ENCODE results near the gene EXOG. TPM values are rescaled to one million over a fixed set of nuclear protein-coding genes. Genes with fewer than 3 reads are reported as not detected.
A peak's percentile ranks its signal among the peaks of the same experiment; 100 is the strongest.

Gene EXOG
- total and polyA plus RNA-seq, 2 of the 13 experiments (the other 11 are each of a cell fraction or from before 2014, with no cell fraction given): 5.5 to 9.5 TPM

DNA sequence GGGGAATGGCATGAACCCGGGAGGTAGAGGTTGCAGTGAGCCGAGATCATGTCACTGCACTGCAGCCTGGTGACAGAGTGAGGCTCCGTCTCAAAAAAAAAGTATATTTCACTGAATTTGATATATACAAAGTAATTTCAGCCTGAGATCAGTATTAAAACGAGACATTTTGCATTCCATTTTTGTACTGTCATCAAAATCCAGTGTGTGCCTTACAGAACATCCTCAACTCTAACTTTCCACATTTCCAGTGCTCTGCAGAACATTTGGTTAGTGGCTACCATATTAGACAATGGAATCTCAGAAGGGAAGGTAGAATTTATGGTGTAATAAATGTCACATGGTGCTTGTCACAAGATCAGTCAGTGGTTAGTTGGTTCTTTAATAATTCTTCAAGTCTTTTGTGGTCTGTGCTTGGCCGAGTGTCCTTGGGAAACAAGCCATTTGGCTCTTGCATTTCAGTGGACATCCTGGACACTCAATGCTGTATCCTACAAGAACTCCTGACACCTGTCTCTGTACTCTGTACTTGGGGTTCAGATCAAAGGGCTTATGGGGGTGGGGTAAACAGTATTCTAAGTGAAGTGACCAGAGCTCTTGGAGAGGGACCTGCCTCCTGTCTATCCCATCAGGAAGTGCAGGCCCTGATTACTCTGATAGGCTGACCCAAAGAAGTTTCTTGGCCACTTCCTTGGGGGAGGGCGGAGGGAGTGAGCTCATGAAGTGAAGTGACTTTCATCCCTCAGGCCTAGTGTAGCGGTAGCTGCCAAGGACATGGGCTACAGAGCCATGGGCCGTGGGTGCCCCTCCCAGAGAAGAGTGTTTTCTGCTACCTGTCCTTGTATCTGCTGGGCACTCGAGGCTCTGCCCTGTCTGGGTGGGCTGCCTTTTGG lies 38.8 kb upstream of the EXOG start:
- peaks cover 51% of the 10 kb centered on the region for H4K20me1 ChIP-seq (ENCODE audit: insufficient read depth, low read length)
- BruUV-seq (replicated peaks): no TSS peak
- peak overlapping the region; percentile 4; the same call in 1 of the 2 replicates for H3K4me2 ChIP-seq (ENCODE audit: low read depth, low read length)
- no peak for DNase-seq (ENCODE audit: low spot score)
- H3K36me3 ChIP-seq (replicated peaks in 1 of 2; ENCODE audit: control insufficient read depth in 1 of 2, insufficient read depth in 2 of 2, low read length in 2 of 2): peaks cover 0 to 8% of the 10 kb centered on the region in 2 experiments; a peak in 2 of 5 replicates
- no peak for ATAC-seq
- ChIA-PET POLR2A (interaction anchor here (1.1 kb wide), 1 partner anchor 110 kb away, joined by 3 read pairs; no protein-coding TSS in a partner anchor), CTCF (ENCODE audit: low intra/inter-chr PET ratio, low total read pairs) (no interaction called here)
- H3K27me3 ChIP-seq (ENCODE audit: control insufficient read depth in 1 of 2, insufficient read depth in 2 of 2, low read length in 2 of 2): no peaks in the 10 kb centered on the region
- no peaks in the 10 kb centered on the region for H3K9me3 ChIP-seq (ENCODE audit: low read length)
- in situ Hi-C loops (cut with HindIII; ENCODE audit: extremely low pct_ligation_motif_present, low pct_unique_long_range_greater_than_20kb) (loop anchor here (25.0 kb wide), 1 partner anchor 320 kb away; the partner anchor contains the start of genes ACAA1 and MYD88), intact Hi-C loops (cut with micrococcal nuclease; ENCODE audit: unreplicated experiment) (no loop called here)
- H3K4me3 ChIP-seq (replicated peaks in 1 of 3; ENCODE audit: insufficient read depth in 1 of 3, low read depth in 2 of 3, low read length in 3 of 3): no peak overlapping the region
- no peak for FAIRE-seq
- no peak overlapping the region for H2AFZ ChIP-seq (ENCODE audit: low read length)
- 98% methylated on average over 8 of the region's 9 CpGs for WGBS (ENCODE audit: low lambda C conversion rate)
- H3K27ac ChIP-seq (ENCODE audit: extremely low read length, insufficient read depth, low read length): no peak overlapping the region
- peaks cover 69% of the 10 kb centered on the region for H3K79me2 ChIP-seq (ENCODE audit: insufficient read depth, low read length)
- TF ChIP-seq MAFF (IDR thresholded peaks at IDR 0.05; ENCODE audit: low read depth, low read length): peak; percentile 54
- no peak for TF ChIP-seq NFKB2 (CRISPR knock-in tag; IDR thresholded peaks at IDR 0.05; ENCODE audit: borderline replicate concordance)
- peak; percentile 53 to 67; a peak in 3 of 4 replicates for TF ChIP-seq MAFK (conservative IDR thresholded peaks at IDR 0.05 in 1 of 2, IDR thresholded peaks at IDR 0.05 in 1 of 2; ENCODE audit: low read length in 2 of 2)
- peaks cover 37% of the 10 kb centered on the region for H3K4me1 ChIP-seq (ENCODE audit: insufficient read depth, low read length)
- H3K9ac ChIP-seq (ENCODE audit: insufficient read depth, low read depth, low read length): no peak overlapping the region

DNA sequence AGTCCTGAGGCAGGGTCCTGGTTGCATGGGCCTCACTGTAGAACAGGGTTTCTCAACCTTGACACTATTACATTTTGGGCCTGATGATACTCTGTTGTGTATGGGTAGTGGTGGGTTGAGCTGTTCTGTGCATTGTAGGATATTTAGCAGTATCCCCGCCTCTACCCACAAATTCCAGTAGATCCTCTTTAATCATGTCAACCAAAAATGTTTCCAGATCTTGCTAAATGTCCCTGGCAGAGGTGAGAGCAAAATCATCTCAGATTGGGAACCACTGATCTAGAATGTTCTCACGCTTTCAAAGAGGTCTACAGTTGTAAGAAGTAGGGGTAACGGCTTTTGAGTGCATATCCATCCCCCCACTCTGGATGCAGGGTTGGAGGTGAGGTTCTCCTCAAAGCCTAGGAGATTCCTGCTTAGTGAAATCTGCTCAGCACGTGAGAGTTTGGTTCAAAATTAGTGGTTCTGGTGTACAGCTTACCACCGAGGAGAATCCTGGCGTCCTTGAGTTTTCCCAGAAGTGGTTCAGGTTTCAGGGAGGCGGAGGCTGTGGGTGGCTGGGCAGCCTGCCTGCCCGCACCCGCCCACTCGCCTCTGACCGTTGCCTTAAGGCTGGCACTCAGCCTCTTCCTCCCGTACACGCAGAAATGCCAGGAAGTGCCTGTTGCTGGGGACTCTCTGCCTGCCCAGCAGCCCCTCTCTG lies 37.2 kb upstream of the EXOG start:
- peaks cover 0 to 8% of the 10 kb centered on the region in 2 experiments; a peak in 2 of 5 replicates for H3K36me3 ChIP-seq (replicated peaks in 1 of 2; ENCODE audit: control insufficient read depth in 1 of 2, insufficient read depth in 2 of 2, low read length in 2 of 2)
- peaks cover 31% of the 10 kb centered on the region for H3K4me1 ChIP-seq (ENCODE audit: insufficient read depth, low read length)
- DNase-seq (ENCODE audit: low spot score): no peak
- H4K20me1 ChIP-seq (ENCODE audit: insufficient read depth, low read length): peaks cover 62% of the 10 kb centered on the region
- no peak overlapping the region for H3K4me3 ChIP-seq (replicated peaks in 1 of 3; ENCODE audit: insufficient read depth in 1 of 3, low read depth in 2 of 3, low read length in 3 of 3)
- TF ChIP-seq HNF4A (CRISPR knock-in tag; IDR thresholded peaks at IDR 0.05) (no peak), AGO2 (optimal IDR thresholded peaks at IDR 0.05; ENCODE audit: low read depth, low read length) (peak; percentile 33)
- intact Hi-C loops (cut with micrococcal nuclease; ENCODE audit: unreplicated experiment): no loop called here
- H2AFZ ChIP-seq (ENCODE audit: low read length): no peak overlapping the region
- CTCF ChIA-PET (ENCODE audit: low intra/inter-chr PET ratio, low total read pairs): no interaction called here
- POLR2A ChIA-PET: no interaction called here
- H3K9me3 ChIP-seq (ENCODE audit: low read length): no peaks in the 10 kb centered on the region
- H3K4me2 ChIP-seq (ENCODE audit: low read depth, low read length): no peak overlapping the region
- H3K79me2 ChIP-seq (ENCODE audit: insufficient read depth, low read length): peaks cover 85% of the 10 kb centered on the region
- no peak for ATAC-seq
- BruUV-seq (replicated peaks): no TSS peak
- no peak overlapping the region for H3K9ac ChIP-seq (ENCODE audit: insufficient read depth, low read depth, low read length)
- in situ Hi-C loops (cut with HindIII; ENCODE audit: extremely low pct_ligation_motif_present, low pct_unique_long_range_greater_than_20kb): loop anchor here (25.0 kb wide), 1 partner anchor 322 kb away; the partner anchor contains the start of genes ACAA1 and MYD88
- no peaks in the 10 kb centered on the region for H3K27me3 ChIP-seq (ENCODE audit: control insufficient read depth in 1 of 2, insufficient read depth in 2 of 2, low read length in 2 of 2)
- FAIRE-seq: no peak
- H3K27ac ChIP-seq (ENCODE audit: extremely low read length, insufficient read depth, low read length): no peak overlapping the region
- 92% methylated on average over 13 of the region's 13 CpGs for WGBS (ENCODE audit: low lambda C conversion rate)
